ENCODE results near the gene ABCC1. TPM values are rescaled to one million over a fixed set of nuclear protein-coding genes. Genes with fewer than 3 reads are reported as not detected.
A peak's percentile ranks its signal among the peaks of the same experiment; 100 is the strongest.
"Not testable (repeated sequence)": the region's sequence is repeated elsewhere in the genome, so short reads cannot be mapped to it uniquely, and the experiment has no call there.

Gene ABCC1
- total RNA-seq, 2 donors from 2014 or later, result 33.4 to 87.7 TPM

DNA sequence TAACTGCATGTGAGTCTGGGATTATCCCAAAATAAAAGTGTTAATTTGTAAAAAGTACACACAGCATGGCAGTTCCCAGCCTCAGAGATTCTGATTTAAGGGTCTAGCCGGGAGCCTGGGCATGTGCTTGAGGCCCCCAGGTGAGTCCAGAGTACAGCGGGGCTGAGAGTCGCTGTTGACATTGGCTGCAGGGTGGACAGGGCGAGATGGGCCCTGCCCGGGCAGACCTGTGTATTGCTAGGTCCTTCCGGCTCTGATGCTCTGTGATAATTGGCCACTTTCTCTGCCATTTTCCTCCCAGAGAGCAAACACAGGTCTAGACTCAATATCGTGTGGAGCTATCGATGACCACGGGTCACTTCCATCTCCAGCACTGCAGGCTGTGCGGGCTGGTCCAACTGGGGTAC, 200.3 kb downstream of the ABCC1 start:
- no peaks in the 10 kb centered on the region for H3K36me3 ChIP-seq
- H3K9me3 ChIP-seq, result no peaks in the 10 kb centered on the region
- no peaks in the 10 kb centered on the region for H3K4me1 ChIP-seq (replicated peaks)
- no peaks in the 10 kb centered on the region for H3K27me3 ChIP-seq (replicated peaks; ENCODE audit: insufficient read depth)
- peak overlapping the region; percentile 44 for H3K27ac ChIP-seq
- no peak overlapping the region for H3K4me3 ChIP-seq
- 64% methylated on average over 10 of the region's 10 CpGs for WGBS
- intact Hi-C loops (cut with DNase I), result no loop called here
- TF ChIP-seq POLR2A (IDR thresholded peaks at IDR 0.05) (no peak), POLR2AphosphoS5 (IDR thresholded peaks at IDR 0.05) (no peak)
- TF ChIP-seq, protein P1, sequence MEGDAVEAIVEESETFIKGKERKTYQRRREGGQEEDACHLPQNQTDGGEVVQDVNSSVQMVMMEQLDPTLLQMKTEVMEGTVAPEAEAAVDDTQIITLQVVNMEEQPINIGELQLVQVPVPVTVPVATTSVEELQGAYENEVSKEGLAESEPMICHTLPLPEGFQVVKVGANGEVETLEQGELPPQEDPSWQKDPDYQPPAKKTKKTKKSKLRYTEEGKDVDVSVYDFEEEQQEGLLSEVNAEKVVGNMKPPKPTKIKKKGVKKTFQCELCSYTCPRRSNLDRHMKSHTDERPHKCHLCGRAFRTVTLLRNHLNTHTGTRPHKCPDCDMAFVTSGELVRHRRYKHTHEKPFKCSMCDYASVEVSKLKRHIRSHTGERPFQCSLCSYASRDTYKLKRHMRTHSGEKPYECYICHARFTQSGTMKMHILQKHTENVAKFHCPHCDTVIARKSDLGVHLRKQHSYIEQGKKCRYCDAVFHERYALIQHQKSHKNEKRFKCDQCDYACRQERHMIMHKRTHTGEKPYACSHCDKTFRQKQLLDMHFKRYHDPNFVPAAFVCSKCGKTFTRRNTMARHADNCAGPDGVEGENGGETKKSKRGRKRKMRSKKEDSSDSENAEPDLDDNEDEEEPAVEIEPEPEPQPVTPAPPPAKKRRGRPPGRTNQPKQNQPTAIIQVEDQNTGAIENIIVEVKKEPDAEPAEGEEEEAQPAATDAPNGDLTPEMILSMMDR (IDR thresholded peaks at IDR 0.05), result no peak
- DNase-seq (ENCODE audit: low spot score), result no peak

DNA sequence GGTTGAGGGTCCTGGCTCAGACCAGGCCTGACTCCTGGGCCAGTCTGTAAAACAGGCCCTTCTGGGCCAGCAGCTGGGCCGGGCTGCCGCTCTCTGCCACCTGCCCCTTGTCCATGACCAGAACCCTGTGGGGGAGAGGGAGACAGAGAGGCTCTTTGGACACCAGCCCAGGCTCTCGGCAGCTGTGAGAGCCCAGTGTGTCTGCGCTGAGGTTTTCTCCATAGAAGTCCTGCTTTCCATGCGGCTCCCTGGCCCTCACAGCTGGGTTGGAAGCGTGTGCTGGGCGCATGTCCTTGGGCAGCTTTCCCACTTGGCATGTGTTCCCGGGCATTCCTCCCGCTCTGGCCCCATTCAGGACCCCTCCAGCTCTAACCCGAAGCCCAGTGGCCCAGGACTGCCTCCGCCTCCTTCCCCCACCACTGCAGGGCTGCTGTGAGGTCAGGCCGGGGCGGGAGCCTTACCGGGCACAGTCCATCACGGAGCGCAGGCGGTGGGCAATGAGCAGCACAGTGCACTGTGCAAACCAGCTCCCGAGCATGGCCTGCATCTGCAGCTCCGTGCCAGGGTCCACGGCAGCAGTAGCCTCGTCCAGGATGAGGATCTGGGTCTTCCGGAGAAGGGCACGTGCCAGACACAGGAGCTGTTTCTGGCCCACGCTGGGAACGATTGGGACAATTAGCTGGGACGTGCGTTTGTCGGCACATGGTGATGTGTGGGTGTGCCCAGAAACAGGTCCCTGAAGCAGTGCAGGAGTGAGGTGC, 200.9 kb downstream of the ABCC1 start:
- peak overlapping the region; percentile 44 for H3K27ac ChIP-seq
- intact Hi-C loops (cut with DNase I), result no loop called here
- no peaks in the 10 kb centered on the region for H3K4me1 ChIP-seq (replicated peaks)
- no peaks in the 10 kb centered on the region for H3K27me3 ChIP-seq (replicated peaks; ENCODE audit: insufficient read depth)
- 29% methylated on average over 22 of the region's 28 CpGs for WGBS
- DNase-seq (ENCODE audit: low spot score), result peak; percentile 18
- peak; percentile 55 for TF ChIP-seq POLR2AphosphoS5 (IDR thresholded peaks at IDR 0.05)
- no peak for TF ChIP-seq POLR2A (IDR thresholded peaks at IDR 0.05)
- H3K4me3 ChIP-seq, result no peak overlapping the region
- H3K36me3 ChIP-seq, result no peaks in the 10 kb centered on the region
- no peaks in the 10 kb centered on the region for H3K9me3 ChIP-seq

DNA sequence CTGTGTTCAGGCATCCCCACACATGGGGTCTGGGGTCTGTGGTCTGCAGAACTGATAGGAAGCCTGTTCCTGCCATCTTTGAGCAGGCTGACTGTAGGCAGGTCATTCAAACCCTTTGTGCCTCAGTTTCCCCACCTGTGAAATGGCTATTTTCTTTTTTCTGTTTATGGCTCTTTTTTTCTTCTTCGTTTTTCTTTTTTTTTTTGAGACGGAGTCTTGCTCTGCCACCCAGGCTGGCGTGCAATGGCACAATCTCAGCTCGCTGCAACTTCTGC, 201.4 kb downstream of the ABCC1 start:
- 89% methylated on average over 4 of the region's 4 CpGs for WGBS

DNA sequence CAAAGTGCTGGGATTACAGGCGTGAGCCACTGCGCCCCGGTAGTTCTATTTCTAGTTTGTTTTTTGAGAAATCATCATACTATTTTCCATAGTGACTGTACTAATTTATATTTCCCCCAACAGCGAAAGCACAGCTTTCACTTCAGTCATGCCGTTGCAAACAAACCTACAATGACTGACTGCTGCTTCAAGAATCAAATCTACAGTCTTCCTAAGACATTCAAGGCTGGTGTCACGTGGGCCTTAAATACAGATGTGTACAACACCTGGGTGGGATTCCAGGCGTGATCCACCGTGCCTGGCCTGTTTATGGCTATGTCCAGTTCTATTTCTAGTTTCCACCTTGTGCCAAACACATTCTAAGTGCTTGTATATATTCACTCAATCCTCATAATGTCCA, 201.9 kb downstream of the ABCC1 start:
- Histone ChIP-seq H3K36me3 (no peaks in the 10 kb centered on the region), H3K27ac (no peak overlapping the region), H3K4me1 (replicated peaks) (no peaks in the 10 kb centered on the region), H3K27me3 (replicated peaks; ENCODE audit: insufficient read depth) (no peaks in the 10 kb centered on the region), H3K9me3 (no peaks in the 10 kb centered on the region), H3K4me3 (no peak overlapping the region)
- intact Hi-C loops (cut with DNase I), result no loop called here
- WGBS, result 74% methylated on average over 8 of the region's 8 CpGs
- TF ChIP-seq POLR2AphosphoS5 (IDR thresholded peaks at IDR 0.05), result no peak
- TF ChIP-seq, protein P1 (IDR thresholded peaks at IDR 0.05), result no peak
- TF ChIP-seq POLR2A (IDR thresholded peaks at IDR 0.05), result no peak
- DNase-seq (ENCODE audit: low spot score), result no peak

More for the DNA sequence above, 201.4 kb downstream of the ABCC1 start:
- no peaks in the 10 kb centered on the region for H3K36me3 ChIP-seq
- no peaks in the 10 kb centered on the region for H3K27me3 ChIP-seq (replicated peaks; ENCODE audit: insufficient read depth)
- intact Hi-C loops (cut with DNase I), result no loop called here
- no peaks in the 10 kb centered on the region for H3K4me1 ChIP-seq (replicated peaks)
- TF ChIP-seq POLR2AphosphoS5 (IDR thresholded peaks at IDR 0.05) (no peak), POLR2A (IDR thresholded peaks at IDR 0.05) (no peak)
- TF ChIP-seq, protein P1 (IDR thresholded peaks at IDR 0.05), result no peak
- no peaks in the 10 kb centered on the region for H3K9me3 ChIP-seq
- no peak overlapping the region for H3K4me3 ChIP-seq
- H3K27ac ChIP-seq, result peak overlapping the region in 1 of 2 donors; percentile 44
- no peak for DNase-seq (ENCODE audit: low spot score)

DNA sequence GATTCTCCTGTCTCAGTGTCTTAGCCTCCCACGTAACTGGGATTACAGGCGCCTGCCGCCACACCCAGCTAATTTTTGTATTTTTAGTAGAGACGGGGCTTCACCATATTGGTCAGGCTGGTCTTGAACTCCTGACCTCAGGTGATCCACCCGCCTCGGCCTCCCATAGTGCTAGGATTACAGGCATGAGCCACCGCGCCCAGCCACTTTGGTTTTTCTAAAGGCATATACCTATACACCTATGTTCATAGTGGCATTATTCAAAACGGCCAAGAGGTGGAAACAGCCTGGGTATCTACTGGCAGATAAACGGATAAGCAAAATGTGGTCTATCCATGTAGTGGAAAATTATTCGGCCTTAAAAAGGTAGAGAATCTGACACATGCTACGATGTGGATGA, 203.6 kb downstream of the ABCC1 start:
- 96% methylated on average over 12 of the region's 12 CpGs for WGBS

DNA sequence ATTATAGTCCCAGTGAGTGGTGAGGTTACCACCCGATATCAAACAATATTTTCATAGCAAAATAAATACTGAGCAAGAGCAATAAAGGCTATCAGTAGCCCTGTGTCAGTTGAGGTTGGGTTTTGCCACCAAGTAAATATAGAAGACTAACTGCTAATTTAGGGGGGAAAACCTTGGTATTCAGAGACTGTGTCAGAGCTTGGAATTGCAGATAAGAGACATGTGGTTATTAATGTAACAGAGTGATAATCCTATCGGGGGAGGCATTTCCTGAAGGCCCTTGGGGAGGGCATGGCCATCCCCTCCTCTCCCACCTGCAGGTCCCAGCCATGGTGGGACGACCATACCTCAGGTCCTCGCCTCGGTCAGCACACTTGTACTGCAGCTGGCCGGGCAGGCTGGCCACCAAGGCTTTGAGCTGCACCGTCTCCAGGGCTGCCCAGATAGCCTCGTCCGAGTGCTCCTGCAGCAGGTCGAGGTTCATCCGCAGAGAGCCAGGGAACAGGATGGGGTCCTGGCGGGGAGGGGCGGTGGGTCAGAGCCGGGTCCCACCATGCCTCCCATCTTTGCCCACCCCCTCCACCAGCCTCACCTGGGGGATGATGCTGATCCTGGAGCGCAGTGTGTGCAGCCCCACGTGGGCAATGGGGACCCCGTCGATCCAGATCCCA, 205.0 kb downstream of the ABCC1 start:
- Histone ChIP-seq H3K27ac (no peak overlapping the region), H3K36me3 (no peaks in the 10 kb centered on the region), H3K9me3 (no peaks in the 10 kb centered on the region), H3K4me1 (replicated peaks) (no peaks in the 10 kb centered on the region), H3K27me3 (replicated peaks; ENCODE audit: insufficient read depth) (no peaks in the 10 kb centered on the region), H3K4me3 (no peak overlapping the region)
- no peak for TF ChIP-seq POLR2A (IDR thresholded peaks at IDR 0.05)
- WGBS, result 78% methylated on average over 15 of the region's 18 CpGs
- DNase-seq (ENCODE audit: low spot score), result no peak
- intact Hi-C loops (cut with DNase I), result no loop called here

More for the DNA sequence above, 203.6 kb downstream of the ABCC1 start:
- H3K27me3 ChIP-seq (replicated peaks; ENCODE audit: insufficient read depth); intact Hi-C loops (cut with DNase I); H3K27ac ChIP-seq; H3K4me1 ChIP-seq (replicated peaks); H3K9me3 ChIP-seq; H3K4me3 ChIP-seq; H3K36me3 ChIP-seq; DNase-seq (ENCODE audit: low spot score): not testable (repeated sequence)
